Endodermal cell (in vitro differentiated cells): Measurements from ENCODE around the gene CXADR. TPM values are rescaled to one million over a fixed set of nuclear protein-coding genes. Genes with fewer than 3 reads are reported as not detected.
A peak's percentile ranks its signal among the peaks of the same experiment; 100 is the strongest.

Experiments used
- DNase-seq: peaks from one replicate; pipeline ENCODE4 v3.0.0-alpha.2; 2017
- H3K27ac ChIP-seq: 2 replicates; pipeline ENCODE4 v1.5.1; 2013; ENCODE audit warnings: mild to moderate bottlenecking, low read depth, low read length, moderate library complexity
- H3K27me3 ChIP-seq: 2 replicates; pipeline ENCODE4 v1.6.1; 2013; ENCODE audit warnings: mild to moderate bottlenecking, low read length, moderate library complexity; ENCODE audit not compliant: insufficient read depth, control insufficient read depth, poor library complexity, severe bottlenecking
- H3K36me3 ChIP-seq: 2 replicates; pipeline ENCODE4 v1.7.0; 2013; ENCODE audit warnings: mild to moderate bottlenecking, low read length, moderate library complexity; ENCODE audit not compliant: control insufficient read depth, insufficient read depth
- H3K4me1 ChIP-seq: one replicate; pipeline ENCODE4 v1.7.0; 2013; ENCODE audit warnings: low read length; ENCODE audit not compliant: control insufficient read depth, insufficient read depth
- H3K4me3 ChIP-seq: 2 replicates; pipeline ENCODE4 v1.5.1; 2013; ENCODE audit warnings: mild to moderate bottlenecking, low read length, moderate library complexity
- H3K9ac ChIP-seq: 2 replicates; pipeline ENCODE4 v1.6.1; 2013; ENCODE audit warnings: mild to moderate bottlenecking, low read length, moderate library complexity; ENCODE audit not compliant: poor library complexity, severe bottlenecking; ENCODE audit errors: extremely low read depth
- H3K9me3 ChIP-seq: 2 replicates; pipeline ENCODE4 v1.6.1; 2013; ENCODE audit warnings: mild to moderate bottlenecking, low read length, moderate library complexity; ENCODE audit not compliant: control insufficient read depth
- H3K27ac Mint-ChIP-seq: 2 replicates; pipeline ENCODE4 v1.8.0; 2020; ENCODE audit warnings: mixed read lengths
- H3K27me3 Mint-ChIP-seq: 2 replicates; pipeline ENCODE4 v1.8.0; 2021; ENCODE audit warnings: mild to moderate bottlenecking, mixed read lengths; ENCODE audit not compliant: insufficient read depth
- H3K36me3 Mint-ChIP-seq: 2 replicates; pipeline ENCODE4 v1.8.0; 2020; ENCODE audit warnings: low read depth, mixed read lengths
- H3K4me1 Mint-ChIP-seq: 2 replicates; pipeline ENCODE4 v1.8.0; 2020; ENCODE audit warnings: mixed read lengths
- H3K4me3 Mint-ChIP-seq: 2 replicates; pipeline ENCODE4 v1.8.0; 2020; ENCODE audit warnings: mild to moderate bottlenecking, moderate library complexity, mixed read lengths
- H3K9me3 Mint-ChIP-seq: 2 replicates; pipeline ENCODE4 v1.8.0; 2020; ENCODE audit warnings: mild to moderate bottlenecking, mixed read lengths
- WGBS, 2 experiments: methylation state at CpG; one replicate each; pipeline versions ENCODE4 v1.1.5 to v1.1.7; 2013; ENCODE audit warnings: missing lambda C conversion rate in 2 of 2, mixed read lengths in 1 of 2; ENCODE audit not compliant: insufficient coverage in 1 of 2, insufficient read length in 1 of 2; 5-methylcytosine and 5-hydroxymethylcytosine counted together
- total RNA-seq, 2 donors: library from RNA; stranded (reverse); fragmentation: NEBNext Ultra II Directional in 1 of 2; extraction: Animal tissue kit (Norgen Biotek cat#: 25700) in 1 of 2; gene quantifications; 2 replicates in 1 of 2; 3 replicates in 1 of 2; pipeline ENCODE4 v1.2.1, GENCODE V29; 2021
- TF ChIP-seq, protein P1 (sequence below): fragments of 200-600 bp; sonication (generic); conservative IDR thresholded peaks from 2 replicates; pipeline ENCODE4 v1.5.0; 2021; ENCODE audit warnings: antibody characterized with exemption, mild to moderate bottlenecking

CXADR gene
- total RNA-seq, 2 donors from 2014 or later = 60.5 to 84.3 TPM

DNA sequence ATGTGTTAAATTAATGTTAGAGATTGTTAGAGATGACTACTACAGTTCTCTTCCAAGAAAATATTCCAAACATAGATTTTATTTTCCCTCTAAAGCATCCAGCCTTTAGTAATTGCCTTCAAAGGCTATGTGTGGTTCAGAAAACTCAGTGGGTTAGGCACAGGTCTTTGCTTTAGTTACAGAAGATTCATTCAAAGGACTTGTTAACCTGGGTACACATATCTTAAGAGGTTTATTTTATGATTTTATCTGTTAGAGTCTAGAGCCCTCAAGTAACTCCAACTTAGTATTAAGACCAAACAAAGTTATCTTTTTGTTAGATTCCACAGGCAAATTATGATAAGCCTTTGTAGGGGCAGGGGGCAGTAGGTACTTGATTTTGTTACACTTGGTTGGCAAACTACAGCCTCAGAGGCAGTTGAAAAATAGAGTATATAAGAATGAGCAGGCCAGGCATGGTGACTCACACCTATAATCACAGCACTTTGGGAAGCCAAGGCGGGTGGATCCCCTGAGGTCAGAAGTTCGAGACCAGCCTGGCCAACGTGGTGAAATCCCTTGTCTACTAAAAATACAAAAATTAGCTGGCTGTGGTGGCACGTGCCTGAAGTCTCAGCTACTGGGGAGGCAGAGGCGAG, 37.9 kb downstream of the CXADR start:
- Histone ChIP-seq H3K27ac (no peak overlapping the region), H3K27me3 (no peaks in the 10 kb centered on the region), H3K4me3 (no peak overlapping the region), H3K4me1 (peaks cover 9% of the 10 kb centered on the region), H3K9me3 (no peaks in the 10 kb centered on the region), H3K9ac (no peak overlapping the region), H3K36me3 (peaks cover 78% of the 10 kb centered on the region)
- Mint-ChIP-seq H3K9me3 (no peaks in the 10 kb centered on the region), H3K4me1 (peaks cover 20% of the 10 kb centered on the region), H3K36me3 (peaks cover 62% of the 10 kb centered on the region), H3K27me3 (no peaks in the 10 kb centered on the region), H3K27ac (no peak overlapping the region), H3K4me3 (no peak overlapping the region)
- DNase-seq = no peak
- WGBS, 2 experiments = 87 to 90% methylated on average over 4 to 5 of the region's 5 CpGs
- TF ChIP-seq, protein P1, sequence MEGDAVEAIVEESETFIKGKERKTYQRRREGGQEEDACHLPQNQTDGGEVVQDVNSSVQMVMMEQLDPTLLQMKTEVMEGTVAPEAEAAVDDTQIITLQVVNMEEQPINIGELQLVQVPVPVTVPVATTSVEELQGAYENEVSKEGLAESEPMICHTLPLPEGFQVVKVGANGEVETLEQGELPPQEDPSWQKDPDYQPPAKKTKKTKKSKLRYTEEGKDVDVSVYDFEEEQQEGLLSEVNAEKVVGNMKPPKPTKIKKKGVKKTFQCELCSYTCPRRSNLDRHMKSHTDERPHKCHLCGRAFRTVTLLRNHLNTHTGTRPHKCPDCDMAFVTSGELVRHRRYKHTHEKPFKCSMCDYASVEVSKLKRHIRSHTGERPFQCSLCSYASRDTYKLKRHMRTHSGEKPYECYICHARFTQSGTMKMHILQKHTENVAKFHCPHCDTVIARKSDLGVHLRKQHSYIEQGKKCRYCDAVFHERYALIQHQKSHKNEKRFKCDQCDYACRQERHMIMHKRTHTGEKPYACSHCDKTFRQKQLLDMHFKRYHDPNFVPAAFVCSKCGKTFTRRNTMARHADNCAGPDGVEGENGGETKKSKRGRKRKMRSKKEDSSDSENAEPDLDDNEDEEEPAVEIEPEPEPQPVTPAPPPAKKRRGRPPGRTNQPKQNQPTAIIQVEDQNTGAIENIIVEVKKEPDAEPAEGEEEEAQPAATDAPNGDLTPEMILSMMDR = no peak

DNA sequence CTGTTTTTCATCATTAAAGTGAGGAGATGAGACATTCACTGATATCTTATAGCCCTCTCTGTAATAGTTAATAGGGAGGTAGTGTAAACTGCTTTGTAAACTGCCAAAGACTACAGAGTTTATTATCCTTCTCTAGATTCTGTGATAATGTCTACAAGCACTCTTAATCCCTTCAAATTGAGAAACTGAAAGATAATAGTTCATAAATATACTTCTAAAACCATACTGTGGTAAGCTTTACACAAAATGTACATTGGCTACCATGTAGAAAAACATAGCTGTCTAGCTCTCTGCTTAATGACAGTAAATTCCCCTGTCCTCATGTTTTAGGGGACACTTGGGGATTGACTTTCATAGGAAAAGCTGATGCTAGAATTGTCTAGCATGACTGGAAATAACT, 39.6 kb downstream of the CXADR start:
- H3K4me3 ChIP-seq = no peak overlapping the region
- H3K27ac ChIP-seq = no peak overlapping the region
- H3K9ac ChIP-seq = no peak overlapping the region
- no peak for DNase-seq
- H3K36me3 ChIP-seq = peaks cover 83% of the 10 kb centered on the region
- Mint-ChIP-seq H3K9me3 (no peaks in the 10 kb centered on the region), H3K27ac (no peak overlapping the region), H3K36me3 (peaks cover 52% of the 10 kb centered on the region), H3K4me3 (no peak overlapping the region), H3K4me1 (peaks cover 15% of the 10 kb centered on the region), H3K27me3 (no peaks in the 10 kb centered on the region)
- no peaks in the 10 kb centered on the region for H3K9me3 ChIP-seq
- TF ChIP-seq, protein P1 = no peak
- no peaks in the 10 kb centered on the region for H3K27me3 ChIP-seq
- peaks cover 9% of the 10 kb centered on the region for H3K4me1 ChIP-seq

DNA sequence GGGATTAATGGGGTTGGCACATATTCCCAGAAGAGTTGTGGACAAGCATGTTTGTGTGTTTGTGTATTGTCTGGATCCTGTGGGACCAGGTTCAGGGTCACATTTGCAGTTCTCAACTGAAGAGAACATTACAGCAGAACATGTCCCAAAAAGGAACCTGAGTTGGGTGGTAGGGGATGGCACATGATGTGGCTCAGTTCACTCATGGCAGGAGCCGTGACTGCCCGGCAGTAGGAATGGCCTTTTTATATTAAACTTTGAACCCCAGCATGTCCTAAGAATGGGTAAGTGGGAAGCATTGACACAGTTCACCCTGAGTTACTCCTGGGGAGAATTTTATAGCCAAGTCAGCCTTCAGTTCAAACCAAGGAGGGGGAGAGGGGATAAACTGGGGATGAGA, 41.3 kb downstream of the CXADR start:
- no peak for DNase-seq
- Mint-ChIP-seq H3K36me3 (peaks cover 54% of the 10 kb centered on the region), H3K4me3 (no peak overlapping the region), H3K27me3 (no peaks in the 10 kb centered on the region), H3K27ac (peak overlapping the region; percentile 70), H3K9me3 (no peaks in the 10 kb centered on the region), H3K4me1 (peaks cover 15% of the 10 kb centered on the region)
- H3K4me3 ChIP-seq = no peak overlapping the region
- WGBS, 2 experiments = 68 to 83% methylated on average over 2 of the region's 2 CpGs
- no peaks in the 10 kb centered on the region for H3K27me3 ChIP-seq
- TF ChIP-seq, protein P1 = no peak
- H3K4me1 ChIP-seq = peaks cover 9% of the 10 kb centered on the region
- H3K9me3 ChIP-seq = no peaks in the 10 kb centered on the region
- H3K27ac ChIP-seq = peak overlapping the region; percentile 52
- peaks cover 78% of the 10 kb centered on the region for H3K36me3 ChIP-seq
- no peak overlapping the region for H3K9ac ChIP-seq
